OCI-LY7 (cell line): ENCODE data around the gene SNAP29. TPM values are rescaled to one million over a fixed set of nuclear protein-coding genes. Genes with fewer than 3 reads are reported as not detected.

Experiments
- BruUV-seq: library from RNA; stranded (reverse); fragments of 400-500 nt; replicated peaks from 2 replicates; lab custom pipeline; 2021; lab: Mats Ljungman, UMichigan
- CTCF ChIA-PET: fragments of 300-600 bp; sonication (Branson Sonifier 250); formaldehyde crosslinking; loops from one replicate; lab custom pipeline; 2022; ENCODE audit warnings: antibody characterized with exemption; ENCODE audit not compliant: unreplicated experiment; lab: Charles Lee
- POLR2A ChIA-PET: fragments of 300-600 bp; sonication (Branson Sonifier 250); formaldehyde crosslinking; loops from one replicate; lab custom pipeline; 2022; ENCODE audit warnings: antibody characterized with exemption; lab: Charles Lee
- DNase-seq: peaks from one replicate; pipeline ENCODE4 v3.0.0-alpha.2; 2015; ENCODE audit warnings: low spot score
- H2AFZ ChIP-seq: fragments of 200-600 bp; sonication (generic), shearing (Covaris generic); 2 replicates; pipeline ENCODE4 v1.6.1; 2014; ENCODE audit warnings: mild to moderate bottlenecking, antibody characterized with exemption, low read length, moderate library complexity
- H3K27ac ChIP-seq: fragments of 200-600 bp; sonication (generic); 2 replicates; pipeline ENCODE4 v1.5.1; 2014; ENCODE audit warnings: mixed run types, low read depth, mild to moderate bottlenecking, moderate library complexity, low read length, inconsistent platforms; ENCODE audit not compliant: poor library complexity, severe bottlenecking
- H3K36me3 ChIP-seq: fragments of 200-600 bp; sonication (generic); 2 replicates; pipeline ENCODE4 v1.6.1; 2014; ENCODE audit warnings: mild to moderate bottlenecking, antibody characterized with exemption, low read length, moderate library complexity, mixed read lengths; ENCODE audit not compliant: insufficient read depth
- H3K4me1 ChIP-seq: fragments of 200-600 bp; sonication (generic); 2 replicates; pipeline ENCODE4 v1.5.1; 2014; ENCODE audit warnings: mild to moderate bottlenecking, low read length; ENCODE audit not compliant: insufficient read depth, poor library complexity, severe bottlenecking
- H3K4me2 ChIP-seq: fragments of 200-600 bp; sonication (generic); 2 replicates; pipeline ENCODE4 v1.6.1; 2014; ENCODE audit warnings: mild to moderate bottlenecking, low read length
- H3K4me3 ChIP-seq: fragments of 200-600 bp; sonication (generic); 2 replicates; pipeline ENCODE4 v1.5.1; 2014; ENCODE audit warnings: mild to moderate bottlenecking, low read depth, low read length; ENCODE audit not compliant: poor library complexity, severe bottlenecking
- H3K79me2 ChIP-seq: fragments of 200-600 bp; sonication (generic); 2 replicates; pipeline ENCODE4 v1.6.1; 2016; ENCODE audit warnings: low read depth, mild to moderate bottlenecking, low read length, moderate library complexity, mixed read lengths; ENCODE audit not compliant: insufficient read depth
- H3K9me2 ChIP-seq: fragments of 200-600 bp; sonication (generic); 2 replicates; pipeline ENCODE4 v1.6.1; 2016; ENCODE audit warnings: mild to moderate bottlenecking, low read length, mixed read lengths; ENCODE audit not compliant: insufficient read depth
- H3K9me3 ChIP-seq: fragments of 200-600 bp; sonication (generic); 2 replicates; pipeline ENCODE4 v1.6.1; 2014; ENCODE audit warnings: mild to moderate bottlenecking, mixed run types, low read length, mixed read lengths
- H4K20me1 ChIP-seq: fragments of 200-600 bp; sonication (generic); 2 replicates; pipeline ENCODE4 v1.6.1; 2014; ENCODE audit warnings: mild to moderate bottlenecking, antibody characterized with exemption, low read length, moderate library complexity, mixed read lengths; ENCODE audit not compliant: insufficient read depth
- CTCF ChIP-seq: fragments of 200-600 bp; sonication (generic); conservative IDR thresholded peaks from 2 replicates; pipeline ENCODE4 v1.5.1; 2014; ENCODE audit warnings: mild to moderate bottlenecking, antibody characterized with exemption, low read length, moderate library complexity, mixed read lengths
- EZH2phosphoT487 ChIP-seq: fragments of 200-600 bp; sonication (generic); IDR thresholded peaks from 2 replicates; pipeline ENCODE4 v1.6.1; 2018; ENCODE audit warnings: low read depth, borderline replicate concordance, mild to moderate bottlenecking, mixed run types, antibody characterized with exemption, low read length, moderate library complexity, mixed read lengths
- intact Hi-C: fragments of 100-400 bp; cut with micrococcal nuclease; formaldehyde crosslinking; loops from one replicate; pipeline ENCODE4 v1.10.0; 2022; ENCODE audit not compliant: unreplicated experiment
- total RNA-seq, 2 experiments: library from RNA; depleted of rRNA in 1 of 2; stranded (reverse); fragments of >200 nt in 1 of 2; shearing (Covaris generic) in 1 of 2; gene quantifications; 2 replicates each; pipeline ENCODE4 v1.2.3, GENCODE V29; 2014 to 2022

The SNAP29 gene
- total RNA-seq, 2 experiments from 2014 or later, result 12.7 to 26.9 TPM

- H4K20me1 ChIP-seq, result peaks cover 31% of the 10 kb centered on the region
- intact Hi-C loops, result loop anchor here (5.0 to 10.0 kb wide), 2 partner anchors 65 to 948 kb away; partner anchors contain the start of genes LZTR1 and MAPK1
- no peak for TF ChIP-seq CTCF
- no peak for TF ChIP-seq EZH2phosphoT487
- TSS peak; percentile 72 for BruUV-seq
- no peak overlapping the region for H2AFZ ChIP-seq
- no peaks in the 10 kb centered on the region for H3K9me3 ChIP-seq
- ChIA-PET CTCF (no interaction called here), POLR2A (interaction anchor here (0.7 kb wide), 2 partner anchors 49 to 66 kb away, joined by 3 read pairs; no protein-coding TSS in a partner anchor)
- H3K79me2 ChIP-seq, result peaks cover 74% of the 10 kb centered on the region
- peaks cover 37% of the 10 kb centered on the region for H3K36me3 ChIP-seq
- H3K27ac ChIP-seq, result no peak overlapping the region
- no peak for DNase-seq
- peak overlapping the region; percentile 75 for H3K4me2 ChIP-seq
- H3K4me3 ChIP-seq, result peak overlapping the region; percentile 97
- no peaks in the 10 kb centered on the region for H3K9me2 ChIP-seq
- H3K4me1 ChIP-seq, result peaks cover 34% of the 10 kb centered on the region
Measured at GRCh38 chr22:20919718-20920117, 60.9 kb downstream of the SNAP29 start.

GRCh38 chr22:20920881-20921203 lies 62.0 kb downstream of the SNAP29 start:
- no peaks in the 10 kb centered on the region for H3K9me2 ChIP-seq
- intact Hi-C loops, result loop anchor here (5.0 kb wide), 1 partner anchor 946 kb away; the partner anchor contains the start of gene MAPK1
- DNase-seq, result no peak
- TF ChIP-seq CTCF (no peak), EZH2phosphoT487 (no peak)
- no peak overlapping the region for H2AFZ ChIP-seq
- H3K4me2 ChIP-seq, result peak overlapping the region; percentile 75
- peak overlapping the region; percentile 4 for H3K27ac ChIP-seq
- POLR2A ChIA-PET, result interaction anchor here (0.5 to 1.4 kb wide), 4 partner anchors 17 to 55 kb away, joined by 3 to 8 read pairs (median 4); no protein-coding TSS in a partner anchor
- no TSS peak for BruUV-seq
- peaks cover 45% of the 10 kb centered on the region for H3K4me1 ChIP-seq
- H4K20me1 ChIP-seq, result peaks cover 39% of the 10 kb centered on the region
- no peaks in the 10 kb centered on the region for H3K9me3 ChIP-seq
- CTCF ChIA-PET, result interaction anchor here (0.6 kb wide), 1 partner anchor 35 kb away, joined by 3 read pairs; no protein-coding TSS in a partner anchor
- H3K36me3 ChIP-seq, result peaks cover 46% of the 10 kb centered on the region
- peaks cover 85% of the 10 kb centered on the region for H3K79me2 ChIP-seq
- H3K4me3 ChIP-seq, result peak overlapping the region; percentile 97

GRCh38 chr22:20922141-20922751 lies 63.4 kb downstream of the SNAP29 start:
- BruUV-seq, result no TSS peak
- ChIA-PET POLR2A (interaction anchor here (0.8 to 1.3 kb wide), 2 partner anchors 9 to 80 kb away, joined by 3 to 4 read pairs; partner anchors contain the start of gene THAP7), CTCF (no interaction called here)
- Histone ChIP-seq H3K4me1 (peaks cover 47% of the 10 kb centered on the region), H2AFZ (no peak overlapping the region), H3K4me2 (peak overlapping the region; percentile 67), H3K36me3 (peaks cover 49% of the 10 kb centered on the region), H3K9me2 (no peaks in the 10 kb centered on the region), H3K9me3 (no peaks in the 10 kb centered on the region), H3K27ac (no peak overlapping the region), H4K20me1 (peaks cover 47% of the 10 kb centered on the region), H3K79me2 (peaks cover 99% of the 10 kb centered on the region), H3K4me3 (peak overlapping the region; percentile 97)
- DNase-seq, result no peak
- TF ChIP-seq EZH2phosphoT487 (no peak), CTCF (no peak)
- intact Hi-C loops, result loop anchor here (5.0 kb wide), 1 partner anchor 945 kb away; the partner anchor contains the start of gene MAPK1
